Peyer's patch (tissue), 4 donors: ENCODE measurements around the gene ADAMTS18.

Experiments used
- POLR2A ChIP-seq, 2 donors: fragments of 450-650 bp; IDR thresholded peaks; one replicate each; pipeline ENCODE4 v1.5.1; 2017; ENCODE audit warnings: antibody characterized with exemption in 2 of 2, mild to moderate bottlenecking in 2 of 2, moderate library complexity in 2 of 2
- TF ChIP-seq, protein P1 (sequence below), 6 experiments: fragments of 450-650 bp in 4 of 6; fragments of 200-600 bp in 2 of 6; sonication (generic) in 1 of 6; IDR thresholded peaks; one replicate each; pipeline ENCODE4 v1.5.1; 2017 to 2019; ENCODE audit warnings: antibody characterized with exemption in 6 of 6, mild to moderate bottlenecking in 3 of 6, moderate library complexity in 1 of 6

DNA sequence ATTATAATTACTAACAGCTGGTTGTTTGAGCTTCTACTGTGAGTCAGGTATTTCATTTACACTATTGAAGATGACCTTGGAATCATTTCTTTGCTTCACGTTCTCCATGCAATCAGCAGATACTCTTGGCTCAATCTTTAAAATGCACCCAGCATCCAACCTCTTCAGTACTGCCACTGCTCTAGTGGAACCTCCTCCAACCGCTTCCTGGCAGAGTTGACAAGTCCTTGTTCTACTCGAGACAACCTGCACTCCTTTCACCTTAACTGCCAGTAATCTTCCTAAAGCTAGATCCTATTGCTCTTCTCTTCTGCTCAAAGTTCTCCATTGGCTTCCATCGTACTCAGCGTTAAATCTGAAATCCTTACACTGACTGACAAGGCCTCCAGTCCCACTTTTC lies 149.2 kb downstream of the ADAMTS18 start:
- TF ChIP-seq, protein P1, sequence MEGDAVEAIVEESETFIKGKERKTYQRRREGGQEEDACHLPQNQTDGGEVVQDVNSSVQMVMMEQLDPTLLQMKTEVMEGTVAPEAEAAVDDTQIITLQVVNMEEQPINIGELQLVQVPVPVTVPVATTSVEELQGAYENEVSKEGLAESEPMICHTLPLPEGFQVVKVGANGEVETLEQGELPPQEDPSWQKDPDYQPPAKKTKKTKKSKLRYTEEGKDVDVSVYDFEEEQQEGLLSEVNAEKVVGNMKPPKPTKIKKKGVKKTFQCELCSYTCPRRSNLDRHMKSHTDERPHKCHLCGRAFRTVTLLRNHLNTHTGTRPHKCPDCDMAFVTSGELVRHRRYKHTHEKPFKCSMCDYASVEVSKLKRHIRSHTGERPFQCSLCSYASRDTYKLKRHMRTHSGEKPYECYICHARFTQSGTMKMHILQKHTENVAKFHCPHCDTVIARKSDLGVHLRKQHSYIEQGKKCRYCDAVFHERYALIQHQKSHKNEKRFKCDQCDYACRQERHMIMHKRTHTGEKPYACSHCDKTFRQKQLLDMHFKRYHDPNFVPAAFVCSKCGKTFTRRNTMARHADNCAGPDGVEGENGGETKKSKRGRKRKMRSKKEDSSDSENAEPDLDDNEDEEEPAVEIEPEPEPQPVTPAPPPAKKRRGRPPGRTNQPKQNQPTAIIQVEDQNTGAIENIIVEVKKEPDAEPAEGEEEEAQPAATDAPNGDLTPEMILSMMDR (IDR thresholded peaks at IDR 0.05) = no peak
- TF ChIP-seq POLR2A (IDR thresholded peaks at IDR 0.05) = no peak
